GM13977 (cell line): ENCODE results near the gene GNAI3.
A peak's percentile ranks its signal among the peaks of the same experiment; 100 is the strongest.

Source experiments
- DNase-seq: peaks from one replicate; pipeline ENCODE4 v3.0.0; 2012; ENCODE audit warnings: low spot score
- CTCF ChIP-seq: IDR thresholded peaks from 2 replicates; pipeline ENCODE4 v1.5.1; 2012; ENCODE audit warnings: mild to moderate bottlenecking, control low read depth; ENCODE audit not compliant: insufficient read depth; ENCODE audit errors: extremely low read depth, missing control alignments
- in situ Hi-C: fragments of 300-500 bp; cut with MboI; formaldehyde crosslinking; loops from one replicate; pipeline ENCODE4 v1.12.0; 2022; ENCODE audit warnings: low sequenced_read_pairs, low pct_unique_long_range_greater_than_20kb, mixed read lengths, inconsistent platforms; ENCODE audit not compliant: unreplicated experiment

GNAI3 gene

GRCh38 chr1:109630898-109631512 lies 82.6 kb downstream of the GNAI3 start:
- DNase-seq = no peak
- peak; percentile 3 for TF ChIP-seq CTCF
- in situ Hi-C loops = loop anchor here (5.0 kb wide), 1 partner anchor 84 kb away; the partner anchor contains the start of gene GNAI3

GRCh38 chr1:109631513-109632505 lies 83.4 kb downstream of the GNAI3 start:
- in situ Hi-C loops = loop anchor here (5.0 kb wide), 1 partner anchor 85 kb away; the partner anchor contains the start of gene GNAI3
- DNase-seq = no peak
- TF ChIP-seq CTCF = no peak

GRCh38 chr1:109632671-109633346 lies 84.4 kb downstream of the GNAI3 start:
- DNase-seq = no peak
- in situ Hi-C loops = loop anchor here (5.0 kb wide), 1 partner anchor 86 kb away; the partner anchor contains the start of gene GNAI3
- no peak for TF ChIP-seq CTCF

GRCh38 chr1:109634292-109634691 lies 85.9 kb downstream of the GNAI3 start:
- no peak for TF ChIP-seq CTCF
- in situ Hi-C loops = loop anchor here (5.0 kb wide), 1 partner anchor 87 kb away; the partner anchor contains the start of gene GNAI3
- DNase-seq = no peak

- no peak for DNase-seq
- in situ Hi-C loops = loop anchor here (5.0 kb wide), 1 partner anchor 88 kb away; the partner anchor contains the start of gene GNAI3
- no peak for TF ChIP-seq CTCF
Measured at GRCh38 chr1:109634771-109635750, 86.6 kb downstream of the GNAI3 start.
